BE2C (cell line): ENCODE measurements around the gene ORM2.

ENCODE experiments used
- DNase-seq: peaks from one replicate; pipeline ENCODE4 v3.0.0-alpha.2; 2020
- H3K27me3 ChIP-seq: fragments of 250-450 bp; sonication (Bioruptor Pico); 2 replicates; pipeline ENCODE4 v1.5.1; 2020; ENCODE audit warnings: mild to moderate bottlenecking
- H3K36me3 ChIP-seq: fragments of 250-450 bp; sonication (Bioruptor Pico); 2 replicates; pipeline ENCODE4 v1.5.1; 2020; ENCODE audit warnings: mild to moderate bottlenecking
- H3K4me1 ChIP-seq: fragments of 250-450 bp; sonication (Bioruptor Pico); 2 replicates; pipeline ENCODE4 v1.5.1; 2020
- H3K4me3 ChIP-seq: 2 replicates; pipeline ENCODE4 v1.5.1; 2011; ENCODE audit warnings: low read depth, low read length
- H3K9me3 ChIP-seq: fragments of 250-450 bp; sonication (Bioruptor Pico); 2 replicates; pipeline ENCODE4 v1.5.1; 2020
- CTCF ChIP-seq: IDR thresholded peaks from 2 replicates; pipeline ENCODE4 v1.5.1; 2012; ENCODE audit warnings: mild to moderate bottlenecking, low read depth, low read length

ORM2 gene

DNA sequence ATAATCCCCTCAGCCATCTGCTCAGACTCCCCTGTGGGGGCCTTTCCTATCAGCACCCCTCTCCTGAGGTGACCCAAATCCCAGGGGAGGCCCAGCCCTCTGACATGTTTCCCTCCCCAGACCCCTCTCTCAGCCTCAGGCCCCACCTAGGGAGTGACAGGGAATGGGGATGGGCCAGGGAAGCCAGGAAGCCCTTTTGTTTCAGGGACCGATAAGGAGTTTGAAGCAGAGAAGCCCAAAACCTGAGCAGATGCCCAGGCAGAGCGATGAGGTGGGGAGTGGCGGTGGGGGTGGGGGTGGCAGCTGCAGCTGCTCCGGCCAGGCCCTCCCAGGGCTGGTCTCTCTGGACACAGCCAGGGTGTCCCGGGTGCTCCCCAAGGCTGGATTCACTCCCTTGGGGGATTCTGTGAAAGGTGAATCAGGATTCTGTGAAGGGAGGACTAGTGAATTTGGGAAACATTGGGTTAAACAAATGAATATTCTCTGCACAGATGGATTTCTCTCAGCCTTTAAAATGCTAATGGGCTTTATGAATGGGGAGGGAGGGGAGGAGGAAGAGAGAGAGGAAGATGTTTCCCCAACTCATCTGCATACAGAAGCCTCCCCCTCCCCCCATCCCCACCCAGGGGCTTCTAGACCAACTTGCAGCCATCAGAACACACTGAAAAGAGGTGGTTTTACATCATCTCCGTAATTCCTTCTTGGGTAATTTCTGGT is 40.7 kb downstream of the ORM2 start:
- H3K36me3 ChIP-seq: no peaks in the 10 kb centered on the region
- TF ChIP-seq CTCF: no peak
- no peak overlapping the region for H3K4me3 ChIP-seq
- no peaks in the 10 kb centered on the region for H3K9me3 ChIP-seq
- H3K27me3 ChIP-seq: no peaks in the 10 kb centered on the region
- peaks cover 9% of the 10 kb centered on the region for H3K4me1 ChIP-seq
- no peak for DNase-seq

GRCh38 chr9:114370968-114371320 is 41.3 kb downstream of the ORM2 start:
- no peak for DNase-seq
- H3K4me1 ChIP-seq: peaks cover 9% of the 10 kb centered on the region
- H3K27me3 ChIP-seq: no peaks in the 10 kb centered on the region
- H3K36me3 ChIP-seq: no peaks in the 10 kb centered on the region
- H3K9me3 ChIP-seq: no peaks in the 10 kb centered on the region
- no peak for TF ChIP-seq CTCF
- H3K4me3 ChIP-seq: no peak overlapping the region

GRCh38 chr9:114371343-114371944 is 41.8 kb downstream of the ORM2 start:
- Histone ChIP-seq H3K4me3 (no peak overlapping the region), H3K36me3 (no peaks in the 10 kb centered on the region), H3K9me3 (no peaks in the 10 kb centered on the region), H3K4me1 (peaks cover 9% of the 10 kb centered on the region), H3K27me3 (no peaks in the 10 kb centered on the region)
- no peak for TF ChIP-seq CTCF
- DNase-seq: no peak

GRCh38 chr9:114371973-114372917 is 42.6 kb downstream of the ORM2 start:
- Histone ChIP-seq H3K9me3 (no peaks in the 10 kb centered on the region), H3K36me3 (no peaks in the 10 kb centered on the region), H3K4me1 (peaks cover 9% of the 10 kb centered on the region), H3K4me3 (no peak overlapping the region), H3K27me3 (no peaks in the 10 kb centered on the region)
- TF ChIP-seq CTCF: no peak
- DNase-seq: peak; percentile 58

DNA sequence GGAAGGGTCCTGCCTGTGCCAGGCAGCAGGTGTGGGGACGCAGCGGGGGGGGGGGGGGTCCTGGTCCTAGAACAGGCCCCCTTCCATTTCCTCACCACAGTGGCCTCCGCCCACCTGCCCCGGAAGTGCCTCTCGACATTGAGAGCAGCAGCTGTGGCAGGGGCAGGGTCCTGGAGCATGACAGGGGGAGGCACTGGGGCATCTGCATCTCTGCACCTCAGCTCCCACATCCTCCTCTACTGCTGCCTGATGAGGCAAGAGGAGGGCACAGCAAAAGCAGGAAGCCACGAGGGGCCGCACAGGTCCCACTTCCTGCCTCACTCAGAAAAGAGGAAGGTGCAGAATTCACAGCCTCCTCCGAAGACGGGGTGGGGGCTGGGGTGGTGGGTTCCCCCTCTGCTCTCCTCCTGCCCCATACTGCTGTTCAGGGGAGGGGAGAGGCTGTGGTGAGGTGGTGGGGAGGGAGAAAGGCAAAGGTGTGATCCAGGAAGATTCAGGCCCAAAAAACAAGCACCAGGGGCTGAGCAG is 43.3 kb downstream of the ORM2 start:
- no peak overlapping the region for H3K4me3 ChIP-seq
- no peak for TF ChIP-seq CTCF

More for the DNA sequence above, 43.3 kb downstream of the ORM2 start:
- no peaks in the 10 kb centered on the region for H3K36me3 ChIP-seq
- H3K9me3 ChIP-seq: no peaks in the 10 kb centered on the region
- no peaks in the 10 kb centered on the region for H3K27me3 ChIP-seq
- no peak for DNase-seq
- H3K4me1 ChIP-seq: peaks cover 9% of the 10 kb centered on the region
